Measurements from ENCODE around the gene MAP3K12.

The MAP3K12 gene

GRCh38 chr12:53430116-53430515, 69.1 kb downstream of the MAP3K12 start:
- H3K4me2 ChIP-seq = no peak overlapping the region
- H3K27me3 ChIP-seq = no peaks in the 10 kb centered on the region
- H3K4me3 ChIP-seq = no peak overlapping the region
- no peak for TF ChIP-seq Cebpa-rat (IDR thresholded peaks at IDR 0.05)
- no peaks in the 10 kb centered on the region; a peak in 1 of 22 replicates for H3K9me3 ChIP-seq (replicated peaks in 1 of 11)
- no peaks in the 10 kb centered on the region for H4K20me1 ChIP-seq
- peaks cover 0 to 11% (median 2%) of the 10 kb centered on the region in 10 experiments; a peak in 9 of 20 replicates for H3K4me1 ChIP-seq
- no peak overlapping the region for H3K9ac ChIP-seq
- H3K27ac ChIP-seq = no peak overlapping the region
- H3K36me3 ChIP-seq = no peaks in the 10 kb centered on the region

Measured in BLaER1 treated with 17β-estradiol and CSF1 and Interleukin-3, amounts not matched to agents 10 nM and 100 nM (cell line).